ENCODE results near the gene CACNA1A. TPM values are rescaled to one million over a fixed set of nuclear protein-coding genes. Genes with fewer than 3 reads are reported as not detected.

Gene CACNA1A
- total RNA-seq, 1 experiment from 2014 or later: not detected

GRCh38 chr19:13315495-13315894 is 190.8 kb downstream of the CACNA1A start:
- TF ChIP-seq CTCF (IDR thresholded peaks at IDR 0.05; ENCODE audit: unreplicated experiment): no peak
- intact Hi-C loops (cut with micrococcal nuclease): no loop called here
- no TSS peak for BruUV-seq (replicated peaks)
- ChIA-PET CTCF (interaction anchor here (0.6 kb wide), 2 partner anchors 14 to 283 kb away, joined by 3 read pairs; no protein-coding TSS in a partner anchor), POLR2A (no interaction called here)
- Mint-ChIP-seq H3K27me3 (ENCODE audit: insufficient read depth, unreplicated experiment) (peaks cover 36% of the 10 kb centered on the region), H3K36me3 (ENCODE audit: insufficient read depth, unreplicated experiment) (no peaks in the 10 kb centered on the region), H3K4me3 (ENCODE audit: unreplicated experiment) (no peak overlapping the region), H3K4me1 (ENCODE audit: insufficient read depth, unreplicated experiment) (no peaks in the 10 kb centered on the region), H3K9me3 (ENCODE audit: unreplicated experiment) (no peaks in the 10 kb centered on the region), H3K27ac (ENCODE audit: low read depth, unreplicated experiment) (no peak overlapping the region)
- DNase-seq (ENCODE audit: unreplicated experiment): no peak

- no peak for DNase-seq (ENCODE audit: unreplicated experiment)
- no peak overlapping the region for H3K27ac Mint-ChIP-seq (ENCODE audit: low read depth, unreplicated experiment)
- intact Hi-C loops (cut with micrococcal nuclease): no loop called here
- no peak overlapping the region for H3K4me3 Mint-ChIP-seq (ENCODE audit: unreplicated experiment)
- TF ChIP-seq CTCF (IDR thresholded peaks at IDR 0.05; ENCODE audit: unreplicated experiment): no peak
- ChIA-PET CTCF (no interaction called here), POLR2A (interaction anchor here (1.0 kb wide), 1 partner anchor 42 kb away, joined by 3 read pairs; no protein-coding TSS in a partner anchor)
- H3K4me1 Mint-ChIP-seq (ENCODE audit: insufficient read depth, unreplicated experiment): no peaks in the 10 kb centered on the region
- peaks cover 35% of the 10 kb centered on the region for H3K27me3 Mint-ChIP-seq (ENCODE audit: insufficient read depth, unreplicated experiment)
- H3K36me3 Mint-ChIP-seq (ENCODE audit: insufficient read depth, unreplicated experiment): no peaks in the 10 kb centered on the region
- no TSS peak for BruUV-seq (replicated peaks)
- H3K9me3 Mint-ChIP-seq (ENCODE audit: unreplicated experiment): no peaks in the 10 kb centered on the region
Measured at GRCh38 chr19:13314761-13315160, 191.5 kb downstream of the CACNA1A start.

GRCh38 chr19:13313875-13314274 is 192.4 kb downstream of the CACNA1A start:
- Mint-ChIP-seq H3K4me3 (ENCODE audit: unreplicated experiment) (no peak overlapping the region), H3K27ac (ENCODE audit: low read depth, unreplicated experiment) (no peak overlapping the region), H3K4me1 (ENCODE audit: insufficient read depth, unreplicated experiment) (no peaks in the 10 kb centered on the region), H3K27me3 (ENCODE audit: insufficient read depth, unreplicated experiment) (peaks cover 26% of the 10 kb centered on the region), H3K9me3 (ENCODE audit: unreplicated experiment) (no peaks in the 10 kb centered on the region), H3K36me3 (ENCODE audit: insufficient read depth, unreplicated experiment) (no peaks in the 10 kb centered on the region)
- TF ChIP-seq CTCF (IDR thresholded peaks at IDR 0.05; ENCODE audit: unreplicated experiment): no peak
- no peak for DNase-seq (ENCODE audit: unreplicated experiment)
- intact Hi-C loops (cut with micrococcal nuclease): no loop called here
- CTCF ChIA-PET: no interaction called here
- POLR2A ChIA-PET: interaction anchor here (0.9 kb wide), 1 partner anchor 60 kb away, joined by 3 read pairs; no protein-coding TSS in a partner anchor
- no TSS peak for BruUV-seq (replicated peaks)

GRCh38 chr19:13309864-13310263 is 196.4 kb downstream of the CACNA1A start:
- ChIA-PET POLR2A (no interaction called here), CTCF (no interaction called here)
- H3K27me3 Mint-ChIP-seq (ENCODE audit: insufficient read depth, unreplicated experiment): peaks cover 8% of the 10 kb centered on the region
- H3K9me3 Mint-ChIP-seq (ENCODE audit: unreplicated experiment): no peaks in the 10 kb centered on the region
- intact Hi-C loops (cut with micrococcal nuclease): no loop called here
- no peak for TF ChIP-seq CTCF (IDR thresholded peaks at IDR 0.05; ENCODE audit: unreplicated experiment)
- H3K36me3 Mint-ChIP-seq (ENCODE audit: insufficient read depth, unreplicated experiment): no peaks in the 10 kb centered on the region
- H3K27ac Mint-ChIP-seq (ENCODE audit: low read depth, unreplicated experiment): no peak overlapping the region
- no TSS peak for BruUV-seq (replicated peaks)
- DNase-seq (ENCODE audit: unreplicated experiment): no peak
- H3K4me3 Mint-ChIP-seq (ENCODE audit: unreplicated experiment): no peak overlapping the region
- H3K4me1 Mint-ChIP-seq (ENCODE audit: insufficient read depth, unreplicated experiment): no peaks in the 10 kb centered on the region

Measured in MCF 10A (cell line).